ENCODE results near the gene RBMS3. TPM values are rescaled to one million over a fixed set of nuclear protein-coding genes. Genes with fewer than 3 reads are reported as not detected.

The RBMS3 gene
- total RNA-seq, 1 donor from 2014 or later = 13.2 TPM

GRCh38 chr3:30007668-30008067 is 726.8 kb downstream of the RBMS3 start:
- H3K4me3 ChIP-seq (ENCODE audit: low read depth, low read length) = no peak overlapping the region
- TF ChIP-seq CTCF (conservative IDR thresholded peaks at IDR 0.05; ENCODE audit: low read depth, low read length) = no peak
- DNase-seq (ENCODE audit: low read depth) = peak; percentile 36

- DNase-seq (ENCODE audit: low read depth) = no peak
- no peak for TF ChIP-seq CTCF (conservative IDR thresholded peaks at IDR 0.05; ENCODE audit: low read depth, low read length)
- no peak overlapping the region for H3K4me3 ChIP-seq (ENCODE audit: low read depth, low read length)
Observed at GRCh38 chr3:30011237-30011803, 730.4 kb downstream of the RBMS3 start.

GRCh38 chr3:30012941-30013543 is 732.2 kb downstream of the RBMS3 start:
- DNase-seq (ENCODE audit: low read depth) = peak; percentile 36
- peak; percentile 79 for TF ChIP-seq CTCF (conservative IDR thresholded peaks at IDR 0.05; ENCODE audit: low read depth, low read length)
- H3K4me3 ChIP-seq (ENCODE audit: low read depth, low read length) = no peak overlapping the region

- no peak for DNase-seq (ENCODE audit: low read depth)
- TF ChIP-seq CTCF (conservative IDR thresholded peaks at IDR 0.05; ENCODE audit: low read depth, low read length) = no peak
Observed at GRCh38 chr3:30017901-30018300, 737.0 kb downstream of the RBMS3 start.

GRCh38 chr3:30020380-30020779 is 739.5 kb downstream of the RBMS3 start:
- H3K4me3 ChIP-seq (ENCODE audit: low read depth, low read length) = no peak overlapping the region
- DNase-seq (ENCODE audit: low read depth) = no peak
- TF ChIP-seq CTCF (conservative IDR thresholded peaks at IDR 0.05; ENCODE audit: low read depth, low read length) = no peak

More at GRCh38 chr3:30017901-30018300, 737.0 kb downstream of the RBMS3 start:
- no peak overlapping the region for H3K4me3 ChIP-seq (ENCODE audit: low read depth, low read length)

- H3K4me3 ChIP-seq (ENCODE audit: low read depth, low read length) = no peak overlapping the region
- TF ChIP-seq CTCF (conservative IDR thresholded peaks at IDR 0.05; ENCODE audit: low read depth, low read length) = no peak
- DNase-seq (ENCODE audit: low read depth) = no peak
Observed at GRCh38 chr3:30024466-30024865, 743.6 kb downstream of the RBMS3 start.

GRCh38 chr3:30026851-30027250 is 746.0 kb downstream of the RBMS3 start:
- H3K4me3 ChIP-seq (ENCODE audit: low read depth, low read length) = no peak overlapping the region
- no peak for TF ChIP-seq CTCF (conservative IDR thresholded peaks at IDR 0.05; ENCODE audit: low read depth, low read length)
- no peak for DNase-seq (ENCODE audit: low read depth)

Measured in epithelial cell of proximal tubule (primary cell).